GM12865 (cell line): Measurements from ENCODE around the gene DNAH11.

Experiments used
- DNase-seq: peaks from one replicate; pipeline ENCODE4 v3.0.0; 2010; ENCODE audit warnings: low read depth
- H3K4me3 ChIP-seq: 2 replicates; pipeline ENCODE4 v1.5.1; 2011; ENCODE audit warnings: mild to moderate bottlenecking, low read depth, low read length, control low read depth
- CTCF ChIP-seq: IDR thresholded peaks from 2 replicates; pipeline ENCODE4 v1.5.1; 2011; ENCODE audit warnings: low read length, control low read depth, low read depth, inconsistent platforms; ENCODE audit not compliant: insufficient read depth; ENCODE audit errors: missing control alignments

DNAH11 gene

GRCh38 chr7:21912931-21913780 is 370.3 kb downstream of the DNAH11 start:
- H3K4me3 ChIP-seq, result no peak overlapping the region
- no peak for TF ChIP-seq CTCF
- DNase-seq, result no peak

- DNase-seq, result no peak
- no peak overlapping the region for H3K4me3 ChIP-seq
- TF ChIP-seq CTCF, result no peak
Measured at GRCh38 chr7:21914671-21915070, 371.8 kb downstream of the DNAH11 start.

GRCh38 chr7:21915140-21915539 is 372.3 kb downstream of the DNAH11 start:
- no peak overlapping the region for H3K4me3 ChIP-seq
- DNase-seq, result no peak
- TF ChIP-seq CTCF, result no peak

GRCh38 chr7:21916176-21916575 is 373.3 kb downstream of the DNAH11 start:
- DNase-seq, result no peak
- H3K4me3 ChIP-seq, result no peak overlapping the region
- TF ChIP-seq CTCF, result no peak

GRCh38 chr7:21916629-21917028 is 373.8 kb downstream of the DNAH11 start:
- no peak overlapping the region for H3K4me3 ChIP-seq
- no peak for TF ChIP-seq CTCF
- DNase-seq, result no peak

GRCh38 chr7:21918216-21918615 is 375.4 kb downstream of the DNAH11 start:
- no peak overlapping the region for H3K4me3 ChIP-seq
- no peak for TF ChIP-seq CTCF
- no peak for DNase-seq

- no peak overlapping the region for H3K4me3 ChIP-seq
- no peak for DNase-seq
- TF ChIP-seq CTCF, result no peak
Measured at GRCh38 chr7:21920936-21921335, 378.1 kb downstream of the DNAH11 start.
